GM19043 (cell line): Measurements from ENCODE around the gene EPS8L2.
A peak's percentile ranks its signal among the peaks of the same experiment; 100 is the strongest.

Source experiments
- ATAC-seq: cut with Tn5 transposase; IDR thresholded peaks from one replicate; pipeline ENCODE4 v1.9.1; 2021; ENCODE audit warnings: low read depth; ENCODE audit not compliant: unreplicated experiment

The EPS8L2 gene

DNA sequence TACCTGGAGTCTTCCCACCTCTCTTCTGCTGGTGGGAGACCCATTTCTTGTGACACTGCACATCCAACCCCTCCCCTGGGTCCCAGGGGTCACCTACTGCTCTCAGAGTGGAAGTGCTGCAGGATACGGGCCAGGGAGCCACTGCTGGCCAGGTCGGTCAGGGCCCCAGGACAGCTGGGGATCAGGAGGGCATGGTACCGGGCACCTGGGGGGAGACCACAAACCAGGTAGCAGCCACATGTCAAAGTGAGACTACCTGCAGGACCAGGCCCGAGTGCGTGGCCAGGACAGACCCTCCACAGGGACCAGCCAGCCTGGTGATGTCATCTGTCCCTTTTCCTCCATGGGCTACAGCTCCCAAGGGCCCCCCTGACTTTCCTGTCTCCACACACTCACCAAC, 67.4 kb downstream of the EPS8L2 start:
- ATAC-seq: no peak

DNA sequence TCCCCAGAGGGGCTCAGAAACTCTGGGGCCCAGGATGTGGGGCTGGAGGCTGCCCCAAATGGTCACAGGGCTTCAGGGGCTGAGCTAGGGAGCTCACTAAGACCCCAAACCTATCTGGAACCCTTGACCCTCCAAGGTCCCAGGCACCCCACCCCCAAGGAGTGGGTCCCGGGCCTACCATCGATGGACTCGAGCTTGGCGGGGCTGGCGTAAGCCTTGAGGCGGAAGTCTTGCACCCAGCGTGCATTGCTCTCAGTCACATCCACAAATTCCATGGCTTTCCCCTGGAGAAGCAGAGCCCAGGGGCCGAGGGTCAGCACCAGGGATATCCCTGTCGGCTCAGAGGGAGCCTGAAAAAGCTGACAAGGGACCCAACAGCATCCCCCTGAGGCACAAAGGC, 67.8 kb downstream of the EPS8L2 start:
- ATAC-seq: no peak

DNA sequence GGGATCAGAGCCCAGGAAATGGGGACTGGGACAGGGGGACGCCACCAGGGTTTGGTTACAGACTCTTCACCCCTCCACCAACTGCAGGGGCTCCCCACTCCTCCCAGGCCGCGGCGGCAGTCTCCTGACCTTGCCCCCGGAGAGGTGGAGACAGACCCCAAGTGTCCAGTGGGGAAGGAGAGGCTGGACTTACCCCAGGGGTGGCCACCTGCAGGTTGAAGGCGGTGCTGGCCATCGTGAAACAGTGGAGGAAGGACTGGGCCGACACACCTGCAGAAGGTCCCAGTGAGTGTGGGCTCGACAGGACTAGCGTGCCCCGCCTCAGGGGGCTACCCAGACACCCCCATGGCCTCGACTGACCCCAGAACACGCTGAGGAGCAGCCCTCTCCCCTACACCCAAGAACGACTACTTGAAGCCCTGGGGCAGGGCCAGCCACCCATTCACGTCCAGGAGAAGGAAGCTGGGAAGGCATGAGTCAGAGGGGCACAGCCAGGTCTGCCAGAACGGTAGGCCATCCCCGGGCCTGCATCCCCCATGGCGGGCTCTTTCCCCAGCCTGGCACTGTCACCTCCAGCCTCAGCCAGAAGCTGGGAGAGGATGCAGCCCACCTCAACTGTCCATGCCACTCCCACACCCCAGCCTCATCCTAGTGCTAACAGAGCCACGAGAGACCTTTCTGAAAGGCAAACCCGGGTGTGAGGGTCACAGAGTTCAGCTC, 69.0 kb downstream of the EPS8L2 start:
- no peak for ATAC-seq

DNA sequence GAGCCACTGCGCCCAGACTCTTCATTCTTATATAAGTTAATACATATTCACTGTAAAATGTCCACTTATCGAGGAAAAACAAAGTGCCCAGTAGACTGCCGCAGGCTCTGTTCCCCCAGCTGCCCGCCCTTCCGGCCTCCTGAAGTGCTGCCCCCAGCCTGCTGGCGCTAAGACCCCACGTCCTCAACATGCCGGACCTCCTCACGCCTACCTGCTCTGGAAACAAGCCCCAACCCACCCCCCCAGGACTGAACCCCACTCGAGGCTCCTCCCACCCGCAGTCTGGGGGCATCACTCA, 70.2 kb downstream of the EPS8L2 start:
- no peak for ATAC-seq

DNA sequence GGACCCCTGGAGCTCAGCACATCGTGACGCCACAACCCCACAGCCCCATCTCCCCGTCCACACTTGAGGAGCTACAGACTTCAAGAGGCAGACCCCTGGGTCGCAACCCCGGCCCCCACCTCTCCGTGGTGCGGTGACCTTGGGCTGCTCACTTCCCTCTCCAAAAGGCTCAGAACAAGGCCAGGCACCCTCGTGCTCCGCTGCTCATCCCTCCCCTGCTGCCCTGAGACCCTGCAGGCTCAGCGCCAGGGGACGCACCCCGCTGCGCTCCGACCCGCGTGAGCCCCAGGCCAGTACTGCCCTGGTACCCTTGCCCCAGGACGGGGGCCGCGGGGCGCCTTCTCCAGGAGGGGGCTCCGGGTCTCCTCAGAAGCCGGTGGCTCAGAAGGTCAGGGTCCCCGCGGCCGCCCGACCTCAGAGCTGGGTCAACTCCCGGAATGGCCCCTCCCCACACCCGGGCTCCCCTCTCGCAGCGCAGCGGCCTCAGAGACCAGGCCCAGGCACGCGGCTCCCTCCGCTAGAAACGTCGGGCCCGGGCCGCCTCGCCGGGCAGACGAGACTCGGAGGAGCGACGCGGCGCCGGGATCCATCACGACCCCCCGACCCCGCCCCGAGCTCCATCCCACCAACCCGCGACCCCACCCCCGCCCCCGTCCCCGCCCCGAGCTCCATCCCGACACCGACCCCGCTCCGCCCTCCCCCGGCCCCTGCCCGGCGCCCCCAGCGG, 70.7 kb downstream of the EPS8L2 start:
- peak; percentile 21 for ATAC-seq
